ENCODE results near the gene SYCE1L.
"Not testable (repeated sequence)": the region's sequence is repeated elsewhere in the genome, so short reads cannot be mapped to it uniquely, and the experiment has no call there.

The SYCE1L gene

GRCh38 chr16:77199211-77199610, at the start of gene SYCE1L:
SYCE1L (plus strand) TSS chr16:77199408; CDS start chr16:77199452, 44 bp downstream.
- no peak within 1 kb of the TSS for H3K4me3 ChIP-seq (ENCODE audit: low read depth, low read length)
- DNase-seq (ENCODE audit: low read depth), result no peak
- no peak for TF ChIP-seq CTCF (IDR thresholded peaks at IDR 0.05; ENCODE audit: low read depth, low read length, missing control alignments)

GRCh38 chr16:77157346-77158058, 41.7 kb upstream of the SYCE1L start:
- DNase-seq (ENCODE audit: low read depth), result no peak
- TF ChIP-seq CTCF (IDR thresholded peaks at IDR 0.05; ENCODE audit: low read depth, low read length, missing control alignments), result no peak
- no peak overlapping the region for H3K4me3 ChIP-seq (ENCODE audit: low read depth, low read length)

- no peak overlapping the region for H3K4me3 ChIP-seq (ENCODE audit: low read depth, low read length)
- DNase-seq (ENCODE audit: low read depth), result no peak
- no peak for TF ChIP-seq CTCF (IDR thresholded peaks at IDR 0.05; ENCODE audit: low read depth, low read length, missing control alignments)
Measured at GRCh38 chr16:77158293-77158692, 40.9 kb upstream of the SYCE1L start.

- no peak overlapping the region for H3K4me3 ChIP-seq (ENCODE audit: low read depth, low read length)
- DNase-seq (ENCODE audit: low read depth), result no peak
- no peak for TF ChIP-seq CTCF (IDR thresholded peaks at IDR 0.05; ENCODE audit: low read depth, low read length, missing control alignments)
Measured at GRCh38 chr16:77165006-77165405, 34.2 kb upstream of the SYCE1L start.

- not testable (repeated sequence) for DNase-seq (ENCODE audit: low read depth); H3K4me3 ChIP-seq (ENCODE audit: low read depth, low read length)
Measured at GRCh38 chr16:77165536-77166236, 33.5 kb upstream of the SYCE1L start.

- H3K4me3 ChIP-seq (ENCODE audit: low read depth, low read length), result no peak overlapping the region
- no peak for DNase-seq (ENCODE audit: low read depth)
Measured at GRCh38 chr16:77166726-77167125, 32.5 kb upstream of the SYCE1L start.

More at GRCh38 chr16:77166726-77167125, 32.5 kb upstream of the SYCE1L start:
- TF ChIP-seq CTCF (IDR thresholded peaks at IDR 0.05; ENCODE audit: low read depth, low read length, missing control alignments), result no peak
